Esophagus muscularis mucosa (tissue), 4 donors: ENCODE results near the gene SRRM3.

Experiments used
- EP300 ChIP-seq: sonication (generic); formaldehyde crosslinking; IDR thresholded peaks from one replicate; pipeline ENCODE4 v1.6.1; 2017; ENCODE audit warnings: antibody characterized with exemption
- POLR2A ChIP-seq: fragments of 450-650 bp; IDR thresholded peaks from one replicate; pipeline ENCODE4 v1.6.1; 2017; ENCODE audit warnings: antibody characterized with exemption, moderate library complexity, mild to moderate bottlenecking, low read depth
- POLR2AphosphoS5 ChIP-seq, 2 donors: sonication (generic); formaldehyde crosslinking; IDR thresholded peaks; one replicate each; pipeline ENCODE4 v1.6.1; 2017; ENCODE audit warnings: antibody characterized with exemption in 2 of 2
- TF ChIP-seq, protein P1 (sequence below), 3 experiments: fragments of 200-600 bp in 2 of 3; fragments of 450-650 bp in 1 of 3; sonication (generic) in 2 of 3; IDR thresholded peaks; one replicate each; pipeline ENCODE4 v1.5.1; 2017 to 2019; ENCODE audit warnings: antibody characterized with exemption in 3 of 3, mild to moderate bottlenecking in 2 of 3, moderate library complexity in 1 of 3

GRCh38 chr7:76269895-76270294 lies 68.2 kb downstream of the SRRM3 start:
- TF ChIP-seq POLR2AphosphoS5 (IDR thresholded peaks at IDR 0.05) (no peak), POLR2A (no peak), EP300 (no peak)
- TF ChIP-seq, protein P1, sequence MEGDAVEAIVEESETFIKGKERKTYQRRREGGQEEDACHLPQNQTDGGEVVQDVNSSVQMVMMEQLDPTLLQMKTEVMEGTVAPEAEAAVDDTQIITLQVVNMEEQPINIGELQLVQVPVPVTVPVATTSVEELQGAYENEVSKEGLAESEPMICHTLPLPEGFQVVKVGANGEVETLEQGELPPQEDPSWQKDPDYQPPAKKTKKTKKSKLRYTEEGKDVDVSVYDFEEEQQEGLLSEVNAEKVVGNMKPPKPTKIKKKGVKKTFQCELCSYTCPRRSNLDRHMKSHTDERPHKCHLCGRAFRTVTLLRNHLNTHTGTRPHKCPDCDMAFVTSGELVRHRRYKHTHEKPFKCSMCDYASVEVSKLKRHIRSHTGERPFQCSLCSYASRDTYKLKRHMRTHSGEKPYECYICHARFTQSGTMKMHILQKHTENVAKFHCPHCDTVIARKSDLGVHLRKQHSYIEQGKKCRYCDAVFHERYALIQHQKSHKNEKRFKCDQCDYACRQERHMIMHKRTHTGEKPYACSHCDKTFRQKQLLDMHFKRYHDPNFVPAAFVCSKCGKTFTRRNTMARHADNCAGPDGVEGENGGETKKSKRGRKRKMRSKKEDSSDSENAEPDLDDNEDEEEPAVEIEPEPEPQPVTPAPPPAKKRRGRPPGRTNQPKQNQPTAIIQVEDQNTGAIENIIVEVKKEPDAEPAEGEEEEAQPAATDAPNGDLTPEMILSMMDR (IDR thresholded peaks at IDR 0.05), result no peak
